Activated T-helper 1 cell treated with Interleukin-2 at 50 U/mL for 16 hours (primary cell): ENCODE data around the gene CT47C1.
"Not testable (repeated sequence)": the region's sequence is repeated elsewhere in the genome, so short reads cannot be mapped to it uniquely, and the experiment has no call there.

ENCODE experiments used
- DNase-seq: peaks from one replicate; pipeline ENCODE4 v3.0.0-alpha.2; 2020; ENCODE audit warnings: low read depth

Gene CT47C1

GRCh38 chrX:119072744-119073143, at the start of gene CT47C1:
CT47C1 (plus strand) TSS chrX:119072993; CDS start chrX:119073226, 233 bp downstream.
- no peak for DNase-seq

GRCh38 chrX:119025900-119026299, 46.9 kb upstream of the CT47C1 start:
- DNase-seq: no peak

- not testable (repeated sequence) for DNase-seq
Measured at GRCh38 chrX:119026344-119026743, 46.4 kb upstream of the CT47C1 start.

GRCh38 chrX:119027960-119028732, 44.6 kb upstream of the CT47C1 start:
- not testable (repeated sequence) for DNase-seq

GRCh38 chrX:119028733-119029330, 44.0 kb upstream of the CT47C1 start:
- no peak for DNase-seq

GRCh38 chrX:119029656-119030055, 43.1 kb upstream of the CT47C1 start:
- DNase-seq: not testable (repeated sequence)

GRCh38 chrX:119030990-119031389, 41.8 kb upstream of the CT47C1 start:
- no peak for DNase-seq

- no peak for DNase-seq
Measured at GRCh38 chrX:119036107-119037029, 36.4 kb upstream of the CT47C1 start.

- DNase-seq: no peak
Measured at GRCh38 chrX:119040432-119040831, 32.4 kb upstream of the CT47C1 start.

GRCh38 chrX:119041175-119041574, 31.6 kb upstream of the CT47C1 start:
- no peak for DNase-seq

GRCh38 chrX:119042040-119042439, 30.8 kb upstream of the CT47C1 start:
- no peak for DNase-seq

GRCh38 chrX:119042996-119043395, 29.8 kb upstream of the CT47C1 start:
- DNase-seq: no peak

GRCh38 chrX:119045884-119046283, 26.9 kb upstream of the CT47C1 start:
- no peak for DNase-seq

GRCh38 chrX:119055687-119056086, 17.1 kb upstream of the CT47C1 start:
- DNase-seq: no peak

- DNase-seq: no peak
Measured at GRCh38 chrX:119062750-119063374, 9.9 kb upstream of the CT47C1 start.

GRCh38 chrX:119063428-119063827, 9.4 kb upstream of the CT47C1 start:
- DNase-seq: no peak

- DNase-seq: no peak
Measured at GRCh38 chrX:119067023-119067739, 5.6 kb upstream of the CT47C1 start.

GRCh38 chrX:119069128-119069527, 3.7 kb upstream of the CT47C1 start:
- no peak for DNase-seq

- DNase-seq: no peak
Measured at GRCh38 chrX:119069762-119070161, 3.0 kb upstream of the CT47C1 start.

- DNase-seq: no peak
Measured at GRCh38 chrX:119071381-119071780, 1.4 kb upstream of the CT47C1 start.

GRCh38 chrX:119073200-119073905, 560 bp downstream of the CT47C1 start:
- DNase-seq: no peak
